ENCODE measurements around the gene SREK1IP1. TPM values are rescaled to one million over a fixed set of nuclear protein-coding genes. Genes with fewer than 3 reads are reported as not detected.

SREK1IP1 gene
- total and polyA plus RNA-seq, 2 donors (not counting 1 experiment from before 2014, with no cell fraction given), result 4.4 to 25.5 TPM

GRCh38 chr5:64749385-64749784, 19.1 kb downstream of the SREK1IP1 start:
- H3K27ac Mint-ChIP-seq, result no peak overlapping the region
- Histone ChIP-seq H3K4me3 (ENCODE audit: control extremely low read depth in 1 of 5, extremely low read depth in 1 of 5, insufficient read depth in 1 of 5, low read depth in 2 of 5, low read length in 4 of 5) (no peak overlapping the region), H2AFZ (ENCODE audit: insufficient read depth, low read depth, low read length, poor library complexity, severe bottlenecking) (no peak overlapping the region), H3K9me3 (ENCODE audit: control extremely low read depth in 1 of 3, control insufficient read depth in 2 of 3, insufficient read depth in 1 of 3, low read length in 2 of 3) (no peaks in the 10 kb centered on the region), H3K9ac (ENCODE audit: low read length) (no peak overlapping the region), H3K36me3 (replicated peaks in 1 of 2; ENCODE audit: control extremely low read depth in 1 of 2, control insufficient read depth in 1 of 2, extremely low read depth in 1 of 2, insufficient read depth in 2 of 2, low read length in 1 of 2) (peaks cover 9% of the 10 kb centered on the region in 2 experiments), H3K4me1 (ENCODE audit: control insufficient read depth in 2 of 2, insufficient read depth in 2 of 2, low read length in 2 of 2) (no peaks in the 10 kb centered on the region), H4K20me1 (ENCODE audit: control insufficient read depth, insufficient read depth, low read length, poor library complexity, severe bottlenecking) (no peaks in the 10 kb centered on the region), H3K27me3 (replicated peaks in 1 of 4; ENCODE audit: control extremely low read depth in 1 of 4, control insufficient read depth in 3 of 4, insufficient read depth in 4 of 4, low read length in 3 of 4) (no peaks in the 10 kb centered on the region), H3K4me2 (replicated peaks; ENCODE audit: low read depth, low read length, poor library complexity, severe bottlenecking) (no peak overlapping the region), H3K27ac (ENCODE audit: low read length in 2 of 2) (no peak overlapping the region), H3K79me2 (ENCODE audit: control insufficient read depth, insufficient read depth, low read length) (peaks cover 3% of the 10 kb centered on the region)
- ChIA-PET CTCF (interaction anchor here (1.3 kb wide), 1 partner anchor 114 kb away, joined by 3 read pairs; no protein-coding TSS in a partner anchor), POLR2A (interaction anchor here (0.7 kb wide), 1 partner anchor 19 kb away, joined by 3 read pairs; the partner anchor contains the start of genes CWC27 and SREK1IP1)
- ATAC-seq (ENCODE audit: low read depth) (no peak), DNase-seq (no peak)
- no peaks in the 10 kb centered on the region for H3K9me3 Mint-ChIP-seq (ENCODE audit: insufficient read depth)
- TF ChIP-seq, protein P1, sequence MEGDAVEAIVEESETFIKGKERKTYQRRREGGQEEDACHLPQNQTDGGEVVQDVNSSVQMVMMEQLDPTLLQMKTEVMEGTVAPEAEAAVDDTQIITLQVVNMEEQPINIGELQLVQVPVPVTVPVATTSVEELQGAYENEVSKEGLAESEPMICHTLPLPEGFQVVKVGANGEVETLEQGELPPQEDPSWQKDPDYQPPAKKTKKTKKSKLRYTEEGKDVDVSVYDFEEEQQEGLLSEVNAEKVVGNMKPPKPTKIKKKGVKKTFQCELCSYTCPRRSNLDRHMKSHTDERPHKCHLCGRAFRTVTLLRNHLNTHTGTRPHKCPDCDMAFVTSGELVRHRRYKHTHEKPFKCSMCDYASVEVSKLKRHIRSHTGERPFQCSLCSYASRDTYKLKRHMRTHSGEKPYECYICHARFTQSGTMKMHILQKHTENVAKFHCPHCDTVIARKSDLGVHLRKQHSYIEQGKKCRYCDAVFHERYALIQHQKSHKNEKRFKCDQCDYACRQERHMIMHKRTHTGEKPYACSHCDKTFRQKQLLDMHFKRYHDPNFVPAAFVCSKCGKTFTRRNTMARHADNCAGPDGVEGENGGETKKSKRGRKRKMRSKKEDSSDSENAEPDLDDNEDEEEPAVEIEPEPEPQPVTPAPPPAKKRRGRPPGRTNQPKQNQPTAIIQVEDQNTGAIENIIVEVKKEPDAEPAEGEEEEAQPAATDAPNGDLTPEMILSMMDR (IDR thresholded peaks at IDR 0.05), result no peak
- no peak for TF ChIP-seq EZH2 (IDR thresholded peaks at IDR 0.05; ENCODE audit: borderline replicate concordance, insufficient read depth, low read depth, low read length, poor library complexity, severe bottlenecking)
- peaks cover 9% of the 10 kb centered on the region for H3K4me1 Mint-ChIP-seq
- H3K27me3 Mint-ChIP-seq, result no peaks in the 10 kb centered on the region
- intact Hi-C loops (cut with micrococcal nuclease), result no loop called here
- no peak overlapping the region for H3K4me3 Mint-ChIP-seq
- no CpG with 5 or more reads among the region's 4 CpGs for WGBS (ENCODE audit: insufficient coverage)

DNA sequence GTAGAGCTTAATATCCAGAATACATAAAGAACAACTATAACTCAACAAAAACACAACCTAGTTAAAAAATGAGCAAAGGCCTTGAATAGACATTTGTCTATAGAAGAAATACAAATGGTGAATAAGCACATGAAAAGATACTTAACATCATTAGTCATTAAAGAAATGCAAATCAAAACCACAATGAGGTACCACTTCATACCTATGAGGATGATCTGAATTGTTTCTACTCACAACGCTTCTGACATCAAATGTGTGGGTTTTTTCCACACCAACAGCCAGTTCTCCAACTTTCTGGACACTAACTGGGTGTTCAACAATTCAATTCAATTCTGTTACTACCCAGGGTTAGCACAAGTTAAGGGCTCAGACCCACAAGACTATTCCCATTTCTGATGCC, 22.0 kb downstream of the SREK1IP1 start:
- POLR2A ChIA-PET, result no interaction called here
- H3K9ac ChIP-seq (ENCODE audit: low read length), result no peak overlapping the region
- Mint-ChIP-seq H3K9me3 (ENCODE audit: insufficient read depth) (no peaks in the 10 kb centered on the region), H3K4me1 (peaks cover 9% of the 10 kb centered on the region), H3K27ac (no peak overlapping the region), H3K27me3 (no peaks in the 10 kb centered on the region), H3K4me3 (no peak overlapping the region)
- H3K27me3 ChIP-seq (replicated peaks in 1 of 4; ENCODE audit: control extremely low read depth in 1 of 4, control insufficient read depth in 3 of 4, insufficient read depth in 4 of 4, low read length in 3 of 4), result no peaks in the 10 kb centered on the region
- TF ChIP-seq, protein P1 (IDR thresholded peaks at IDR 0.05), result no peak
- no peak for TF ChIP-seq EZH2 (IDR thresholded peaks at IDR 0.05; ENCODE audit: borderline replicate concordance, insufficient read depth, low read depth, low read length, poor library complexity, severe bottlenecking)
- H3K4me2 ChIP-seq (replicated peaks; ENCODE audit: low read depth, low read length, poor library complexity, severe bottlenecking), result no peak overlapping the region
- intact Hi-C loops (cut with micrococcal nuclease), result no loop called here
- CTCF ChIA-PET, result no interaction called here
- H4K20me1 ChIP-seq (ENCODE audit: control insufficient read depth, insufficient read depth, low read length, poor library complexity, severe bottlenecking), result no peaks in the 10 kb centered on the region
- H3K4me1 ChIP-seq (ENCODE audit: control insufficient read depth in 2 of 2, insufficient read depth in 2 of 2, low read length in 2 of 2), result no peaks in the 10 kb centered on the region
- H3K9me3 ChIP-seq (ENCODE audit: control extremely low read depth in 1 of 3, control insufficient read depth in 2 of 3, insufficient read depth in 1 of 3, low read length in 2 of 3), result no peaks in the 10 kb centered on the region
- H3K79me2 ChIP-seq (ENCODE audit: control insufficient read depth, insufficient read depth, low read length), result peaks cover 3% of the 10 kb centered on the region
- no peak for ATAC-seq (ENCODE audit: low read depth)
- no peak overlapping the region for H3K4me3 ChIP-seq (ENCODE audit: control extremely low read depth in 1 of 5, extremely low read depth in 1 of 5, insufficient read depth in 1 of 5, low read depth in 2 of 5, low read length in 4 of 5)
- DNase-seq, result no peak
- H3K27ac ChIP-seq (ENCODE audit: low read length in 2 of 2), result no peak overlapping the region
- H2AFZ ChIP-seq (ENCODE audit: insufficient read depth, low read depth, low read length, poor library complexity, severe bottlenecking), result no peak overlapping the region
- H3K36me3 ChIP-seq (replicated peaks in 1 of 2; ENCODE audit: control extremely low read depth in 1 of 2, control insufficient read depth in 1 of 2, extremely low read depth in 1 of 2, insufficient read depth in 2 of 2, low read length in 1 of 2), result peaks cover 0 to 5% of the 10 kb centered on the region in 2 experiments
- 100% methylated on average over 1 of the region's 1 CpG for WGBS (ENCODE audit: insufficient coverage)

All from B cell (primary cell).